ENCODE results near the gene ADSL.

ADSL gene

DNA sequence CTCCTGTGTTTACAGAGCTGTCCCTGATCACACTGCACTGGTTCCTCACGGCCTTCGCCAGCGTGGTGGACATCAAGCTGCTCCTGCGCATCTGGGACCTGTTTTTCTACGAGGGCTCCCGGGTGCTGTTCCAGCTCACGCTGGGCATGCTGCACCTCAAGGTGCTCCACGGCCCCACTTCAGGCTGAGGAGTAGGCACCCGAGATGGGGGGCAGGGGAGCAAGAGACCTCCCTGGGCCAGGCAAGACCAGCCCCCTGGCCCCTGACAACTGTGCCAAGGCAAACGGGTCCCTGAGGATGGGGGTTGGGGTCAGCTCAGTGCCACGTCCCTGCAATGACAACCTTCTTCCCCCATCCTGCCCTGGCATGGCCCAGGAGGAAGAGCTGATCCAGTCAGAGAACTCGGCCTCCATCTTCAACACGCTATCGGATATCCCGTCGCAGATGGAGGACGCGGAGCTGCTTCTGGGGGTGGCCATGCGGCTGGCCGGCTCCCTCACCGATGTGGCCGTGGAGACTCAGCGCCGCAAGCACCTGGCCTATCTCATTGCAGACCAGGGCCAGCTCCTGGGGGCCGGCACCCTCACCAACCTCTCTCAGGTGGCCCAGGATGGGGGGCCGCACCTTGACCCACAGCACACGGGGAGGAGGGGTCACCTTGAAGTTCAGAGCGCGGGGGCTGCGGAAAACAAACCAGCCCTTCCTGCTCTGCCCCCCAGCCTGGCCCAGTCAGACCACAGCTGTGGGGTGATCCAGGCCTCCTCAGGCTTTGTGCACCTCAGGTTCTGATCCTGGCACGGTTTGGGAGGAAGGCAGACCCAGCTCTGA, 60.0 kb downstream of the ADSL start:
- no peak for DNase-seq

GRCh38 chr22:40407021-40407761, 60.9 kb downstream of the ADSL start:
- DNase-seq, result no peak

- no peak for DNase-seq
These were observed 61.8 kb downstream of the ADSL start for GRCh38 chr22:40407831-40408717.

GRCh38 chr22:40408718-40409612, 62.7 kb downstream of the ADSL start:
- no peak for DNase-seq

- DNase-seq, result no peak
These were observed 63.4 kb downstream of the ADSL start for GRCh38 chr22:40409613-40410113.

GRCh38 chr22:40410272-40410671, 64.0 kb downstream of the ADSL start:
- DNase-seq, result no peak

- DNase-seq, result no peak
These were observed 64.6 kb downstream of the ADSL start for GRCh38 chr22:40410731-40411505.

DNA sequence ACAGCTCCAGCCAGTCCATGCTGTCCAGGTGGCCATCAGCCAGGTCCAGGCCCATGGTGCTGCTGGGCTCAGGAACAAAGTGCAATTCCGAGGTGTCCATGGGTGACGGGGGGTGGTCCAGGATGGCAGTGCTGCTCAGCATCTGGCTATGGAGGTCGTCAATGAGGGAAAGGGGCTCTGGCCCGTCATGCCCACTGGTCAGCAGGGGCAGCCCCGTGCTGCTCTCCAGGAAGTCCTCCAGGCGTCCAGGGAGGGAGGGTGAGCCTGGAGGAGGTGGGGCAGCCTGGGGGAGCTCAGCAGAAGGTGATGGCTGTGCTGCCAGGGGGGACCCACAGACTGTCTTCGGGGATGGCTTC, 65.2 kb downstream of the ADSL start:
- DNase-seq, result no peak

- DNase-seq, result no peak
These were observed 66.1 kb downstream of the ADSL start for GRCh38 chr22:40412441-40412840.

DNA sequence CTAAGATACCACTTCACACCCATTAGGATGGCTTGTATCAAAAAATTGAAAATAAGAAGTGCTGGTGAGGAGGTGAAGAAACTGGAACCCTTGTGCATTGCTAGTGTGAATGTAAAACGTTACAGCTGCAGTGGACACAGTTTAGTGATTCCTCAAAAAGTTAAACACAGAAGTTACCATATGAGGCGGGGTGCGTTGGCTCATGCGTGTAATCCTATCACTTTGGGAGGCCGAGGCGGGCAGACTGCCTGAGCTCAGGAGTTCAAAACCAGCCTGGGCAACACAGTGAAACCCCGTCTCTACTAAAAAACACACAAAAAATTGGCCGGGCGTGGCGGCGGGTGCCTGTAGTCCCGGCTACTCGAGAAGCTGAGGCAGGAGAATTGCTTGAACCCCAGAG, 67.6 kb downstream of the ADSL start:
- no peak for DNase-seq

- DNase-seq, result no peak
These were observed 68.0 kb downstream of the ADSL start for GRCh38 chr22:40414311-40414710.

- DNase-seq, result no peak
These were observed 68.7 kb downstream of the ADSL start for GRCh38 chr22:40414838-40415505.

- peak in 1 of 2 donors; percentile 34 for DNase-seq
These were observed 69.4 kb downstream of the ADSL start for GRCh38 chr22:40415531-40416266.

GRCh38 chr22:40416267-40416570, 69.9 kb downstream of the ADSL start:
- no peak for DNase-seq

GRCh38 chr22:40416636-40417035, 70.3 kb downstream of the ADSL start:
- DNase-seq, result no peak

GRCh38 chr22:40417041-40417440, 70.7 kb downstream of the ADSL start:
- DNase-seq, result no peak

DNA sequence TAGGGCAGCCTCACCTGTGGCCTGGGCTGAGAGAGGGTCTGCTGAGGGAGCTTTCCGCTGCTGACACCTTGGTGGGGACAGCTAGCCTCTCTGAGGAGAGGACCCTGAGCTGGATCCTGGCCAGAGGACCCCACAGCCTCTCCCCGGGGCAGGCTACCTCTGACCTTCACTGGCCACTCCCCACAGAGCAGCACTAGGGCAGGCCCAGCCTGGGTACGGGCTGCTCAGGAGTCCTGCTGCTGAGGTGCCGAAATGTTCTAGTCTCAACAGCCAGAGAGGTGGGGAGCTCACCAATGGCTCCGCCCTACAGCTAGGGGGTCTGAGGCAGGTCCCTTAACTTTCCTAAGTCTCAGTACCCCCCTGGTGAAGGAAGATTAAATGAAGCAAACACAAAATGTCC, 71.6 kb downstream of the ADSL start:
- no peak for DNase-seq

- DNase-seq, result peak in 1 of 2 donors; percentile 44
These were observed 72.3 kb downstream of the ADSL start for GRCh38 chr22:40418366-40419201.

- DNase-seq, result no peak
These were observed 73.4 kb downstream of the ADSL start for GRCh38 chr22:40419718-40420117.

All from CD4-positive, alpha-beta T cell treated with Interleukin-4 for 1 hour (primary cell).